Adrenal gland (tissue), 5 donors: ENCODE data around the gene ANKRD34A.

ENCODE experiments used
- POLR2A ChIP-seq, 2 donors: fragments of 450-650 bp; IDR thresholded peaks; one replicate each; pipeline ENCODE4 v1.6.1; 2017; ENCODE audit warnings: antibody characterized with exemption in 2 of 2, mild to moderate bottlenecking in 2 of 2, moderate library complexity in 1 of 2
- TF ChIP-seq, protein P1 (sequence below), 6 experiments: fragments of 450-650 bp in 4 of 6; fragments of 200-600 bp in 2 of 6; sonication (generic) in 1 of 6; IDR thresholded peaks; 1 replicate in 5 of 6; 2 replicates in 1 of 6; pipeline versions ENCODE4 v1.5.1 to v1.8.0; 2016 to 2021; ENCODE audit warnings: antibody characterized with exemption in 6 of 6, mild to moderate bottlenecking in 2 of 6, moderate library complexity in 1 of 6
- donor health status: DM: no; HTN: no; CAD: no.

DNA sequence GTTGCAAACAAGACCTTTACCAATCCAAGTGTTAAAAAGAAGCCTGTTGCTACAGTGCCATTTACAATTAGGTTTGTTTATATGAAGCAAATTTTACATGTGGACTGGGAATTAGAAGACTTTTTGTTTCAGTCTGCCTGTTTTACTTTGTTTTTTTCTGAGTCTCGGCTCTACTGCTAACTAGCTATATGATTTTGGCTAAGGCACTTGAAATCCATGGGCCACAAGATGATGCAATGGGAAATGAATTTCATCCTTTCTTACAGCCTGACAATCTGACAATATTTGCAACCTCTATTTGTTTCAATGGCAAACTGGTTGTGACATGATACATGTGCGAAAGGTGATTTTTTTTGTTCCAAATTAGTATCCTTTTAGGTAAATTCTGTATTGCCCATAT lies 42.1 kb downstream of the ANKRD34A start:
- TF ChIP-seq, protein P1, sequence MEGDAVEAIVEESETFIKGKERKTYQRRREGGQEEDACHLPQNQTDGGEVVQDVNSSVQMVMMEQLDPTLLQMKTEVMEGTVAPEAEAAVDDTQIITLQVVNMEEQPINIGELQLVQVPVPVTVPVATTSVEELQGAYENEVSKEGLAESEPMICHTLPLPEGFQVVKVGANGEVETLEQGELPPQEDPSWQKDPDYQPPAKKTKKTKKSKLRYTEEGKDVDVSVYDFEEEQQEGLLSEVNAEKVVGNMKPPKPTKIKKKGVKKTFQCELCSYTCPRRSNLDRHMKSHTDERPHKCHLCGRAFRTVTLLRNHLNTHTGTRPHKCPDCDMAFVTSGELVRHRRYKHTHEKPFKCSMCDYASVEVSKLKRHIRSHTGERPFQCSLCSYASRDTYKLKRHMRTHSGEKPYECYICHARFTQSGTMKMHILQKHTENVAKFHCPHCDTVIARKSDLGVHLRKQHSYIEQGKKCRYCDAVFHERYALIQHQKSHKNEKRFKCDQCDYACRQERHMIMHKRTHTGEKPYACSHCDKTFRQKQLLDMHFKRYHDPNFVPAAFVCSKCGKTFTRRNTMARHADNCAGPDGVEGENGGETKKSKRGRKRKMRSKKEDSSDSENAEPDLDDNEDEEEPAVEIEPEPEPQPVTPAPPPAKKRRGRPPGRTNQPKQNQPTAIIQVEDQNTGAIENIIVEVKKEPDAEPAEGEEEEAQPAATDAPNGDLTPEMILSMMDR (IDR thresholded peaks at IDR 0.05) = no peak
- no peak for TF ChIP-seq POLR2A (IDR thresholded peaks at IDR 0.05)
